Hepatocyte (in vitro differentiated cells): Measurements from ENCODE around the gene ZNF814.

Experiments used
- EZH2 ChIP-seq: fragments of 200-600 bp; sonication (generic); IDR thresholded peaks from 2 replicates; pipeline ENCODE4 v1.6.1; 2016; ENCODE audit warnings: antibody characterized with exemption, mild to moderate bottlenecking, borderline replicate concordance
- EZH2phosphoT487 ChIP-seq: fragments of 200-600 bp; sonication (generic); IDR thresholded peaks from one replicate; pipeline ENCODE4 v1.6.1; 2018; ENCODE audit warnings: antibody characterized with exemption, mild to moderate bottlenecking, low read depth, moderate library complexity; ENCODE audit not compliant: unreplicated experiment, severe bottlenecking
- TF ChIP-seq, protein P1 (sequence below): fragments of 200-600 bp; sonication (generic); IDR thresholded peaks from 2 replicates; pipeline ENCODE4 v1.5.1; 2016; ENCODE audit warnings: antibody characterized with exemption, mild to moderate bottlenecking; ENCODE audit not compliant: poor library complexity

GRCh38 chr19:57905258-57905657 is 16.4 kb upstream of the ZNF814 start:
- TF ChIP-seq, protein P1, sequence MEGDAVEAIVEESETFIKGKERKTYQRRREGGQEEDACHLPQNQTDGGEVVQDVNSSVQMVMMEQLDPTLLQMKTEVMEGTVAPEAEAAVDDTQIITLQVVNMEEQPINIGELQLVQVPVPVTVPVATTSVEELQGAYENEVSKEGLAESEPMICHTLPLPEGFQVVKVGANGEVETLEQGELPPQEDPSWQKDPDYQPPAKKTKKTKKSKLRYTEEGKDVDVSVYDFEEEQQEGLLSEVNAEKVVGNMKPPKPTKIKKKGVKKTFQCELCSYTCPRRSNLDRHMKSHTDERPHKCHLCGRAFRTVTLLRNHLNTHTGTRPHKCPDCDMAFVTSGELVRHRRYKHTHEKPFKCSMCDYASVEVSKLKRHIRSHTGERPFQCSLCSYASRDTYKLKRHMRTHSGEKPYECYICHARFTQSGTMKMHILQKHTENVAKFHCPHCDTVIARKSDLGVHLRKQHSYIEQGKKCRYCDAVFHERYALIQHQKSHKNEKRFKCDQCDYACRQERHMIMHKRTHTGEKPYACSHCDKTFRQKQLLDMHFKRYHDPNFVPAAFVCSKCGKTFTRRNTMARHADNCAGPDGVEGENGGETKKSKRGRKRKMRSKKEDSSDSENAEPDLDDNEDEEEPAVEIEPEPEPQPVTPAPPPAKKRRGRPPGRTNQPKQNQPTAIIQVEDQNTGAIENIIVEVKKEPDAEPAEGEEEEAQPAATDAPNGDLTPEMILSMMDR = no peak
- no peak for TF ChIP-seq EZH2
- TF ChIP-seq EZH2phosphoT487 = no peak
